ENCODE data around the gene NPHP4. TPM values are rescaled to one million over a fixed set of nuclear protein-coding genes. Genes with fewer than 3 reads are reported as not detected.

The NPHP4 gene
- total and polyA plus RNA-seq, 2 donors (not counting 3 experiments of a cell fraction or from before 2014, with no cell fraction given): 4.4 to 11.7 TPM

GRCh38 chr1:5951846-5952410, 40.3 kb downstream of the NPHP4 start:
- no peak overlapping the region for H3K9ac ChIP-seq (replicated peaks; ENCODE audit: extremely low read depth, insufficient read depth, low read length)
- no peaks in the 10 kb centered on the region for H4K20me1 ChIP-seq (replicated peaks; ENCODE audit: control insufficient read depth, extremely low read depth, insufficient read depth, low read length)
- no peak overlapping the region for H3K4me3 ChIP-seq (replicated peaks in 1 of 3; ENCODE audit: insufficient read depth in 1 of 3, low read depth in 1 of 3, low read length in 3 of 3)
- BruUV-seq (replicated peaks): no TSS peak
- TF ChIP-seq GATA2 (IDR thresholded peaks at IDR 0.05; ENCODE audit: insufficient read depth, insufficient read length, low read depth, low read length): no peak
- no peak for TF ChIP-seq EZH2 (IDR thresholded peaks at IDR 0.05; ENCODE audit: borderline replicate concordance, low read depth, low read length, severe bottlenecking)
- no peak for TF ChIP-seq JUN (IDR thresholded peaks at IDR 0.05; ENCODE audit: borderline replicate concordance, insufficient read depth, insufficient read length, low read depth)
- no peak for TF ChIP-seq MYC (IDR thresholded peaks at IDR 0.05; ENCODE audit: low read depth, low read length)
- H3K27me3 ChIP-seq (ENCODE audit: control insufficient read depth in 2 of 2, insufficient read depth in 2 of 2, low read length in 2 of 2): no peaks in the 10 kb centered on the region
- FAIRE-seq (no peak), DNase-seq (ENCODE audit: low read depth, low spot score) (no peak)
- intact Hi-C loops (cut with micrococcal nuclease) (no loop called here), dilution Hi-C loops (cut with MboI; ENCODE audit: extremely low pct_ligation_motif_present, low sequenced_read_pairs) (no loop called here)
- POLR2A ChIA-PET: no interaction called here
- H3K9me1 ChIP-seq (replicated peaks; ENCODE audit: control insufficient read depth, extremely low read depth, insufficient read depth, low read length): no peaks in the 10 kb centered on the region
- no peak overlapping the region for H3K4me2 ChIP-seq (ENCODE audit: insufficient read depth, low read length)
- no peak overlapping the region for H3K27ac ChIP-seq (ENCODE audit: insufficient read depth, low read depth, low read length)
- no peaks in the 10 kb centered on the region for H3K4me1 ChIP-seq (ENCODE audit: control insufficient read depth, extremely low read depth, insufficient read depth, low read length)
- CTCF ChIA-PET: no interaction called here
- H2AFZ ChIP-seq (ENCODE audit: low read depth, low read length): no peak overlapping the region
- no peaks in the 10 kb centered on the region for H3K79me2 ChIP-seq (ENCODE audit: control insufficient read depth, insufficient read depth, low read length)
- peaks cover 0 to 2% of the 10 kb centered on the region in 2 experiments for H3K36me3 ChIP-seq (ENCODE audit: control insufficient read depth in 2 of 2, extremely low read depth in 1 of 2, insufficient read depth in 2 of 2, low read length in 2 of 2)
- no peaks in the 10 kb centered on the region for H3K9me3 ChIP-seq (replicated peaks; ENCODE audit: control insufficient read depth, insufficient read depth, low read length)

GRCh38 chr1:5950994-5951785, 41.0 kb downstream of the NPHP4 start:
- Histone ChIP-seq H3K9me3 (replicated peaks; ENCODE audit: control insufficient read depth, insufficient read depth, low read length) (no peaks in the 10 kb centered on the region), H3K4me1 (ENCODE audit: control insufficient read depth, extremely low read depth, insufficient read depth, low read length) (no peaks in the 10 kb centered on the region), H3K79me2 (ENCODE audit: control insufficient read depth, insufficient read depth, low read length) (no peaks in the 10 kb centered on the region), H3K36me3 (ENCODE audit: control insufficient read depth in 2 of 2, extremely low read depth in 1 of 2, insufficient read depth in 2 of 2, low read length in 2 of 2) (peaks cover 0 to 2% of the 10 kb centered on the region in 2 experiments), H3K4me2 (ENCODE audit: insufficient read depth, low read length) (no peak overlapping the region), H3K27me3 (ENCODE audit: control insufficient read depth in 2 of 2, insufficient read depth in 2 of 2, low read length in 2 of 2) (no peaks in the 10 kb centered on the region), H2AFZ (ENCODE audit: low read depth, low read length) (no peak overlapping the region), H3K27ac (ENCODE audit: insufficient read depth, low read depth, low read length) (no peak overlapping the region), H3K9me1 (replicated peaks; ENCODE audit: control insufficient read depth, extremely low read depth, insufficient read depth, low read length) (no peaks in the 10 kb centered on the region), H3K9ac (replicated peaks; ENCODE audit: extremely low read depth, insufficient read depth, low read length) (no peak overlapping the region), H4K20me1 (replicated peaks; ENCODE audit: control insufficient read depth, extremely low read depth, insufficient read depth, low read length) (no peaks in the 10 kb centered on the region), H3K4me3 (replicated peaks in 1 of 3; ENCODE audit: insufficient read depth in 1 of 3, low read depth in 1 of 3, low read length in 3 of 3) (no peak overlapping the region)
- FAIRE-seq (no peak), DNase-seq (ENCODE audit: low read depth, low spot score) (no peak)
- ChIA-PET CTCF (no interaction called here), POLR2A (no interaction called here)
- no TSS peak for BruUV-seq (replicated peaks)
- TF ChIP-seq JUN (IDR thresholded peaks at IDR 0.05; ENCODE audit: borderline replicate concordance, insufficient read depth, insufficient read length, low read depth) (no peak), MYC (IDR thresholded peaks at IDR 0.05; ENCODE audit: low read depth, low read length) (no peak), CTCF (IDR thresholded peaks at IDR 0.05; ENCODE audit: extremely low read depth in 1 of 2, insufficient read depth in 1 of 2, low read depth in 1 of 2, low read length in 2 of 2) (no peak), EZH2 (IDR thresholded peaks at IDR 0.05; ENCODE audit: borderline replicate concordance, low read depth, low read length, severe bottlenecking) (no peak), MAX (IDR thresholded peaks at IDR 0.05; ENCODE audit: insufficient read depth, insufficient read length) (no peak), FOS (IDR thresholded peaks at IDR 0.05; ENCODE audit: borderline replicate concordance, insufficient read depth, low read length) (no peak), POLR2A (IDR thresholded peaks at IDR 0.05; ENCODE audit: low read depth, low read length) (no peak), GATA2 (IDR thresholded peaks at IDR 0.05; ENCODE audit: insufficient read depth, insufficient read length, low read depth, low read length) (no peak), POLR2AphosphoS5 (IDR thresholded peaks at IDR 0.05; ENCODE audit: insufficient read depth, low read depth, low read length) (no peak)
- dilution Hi-C loops (cut with MboI; ENCODE audit: extremely low pct_ligation_motif_present, low sequenced_read_pairs) (no loop called here), intact Hi-C loops (cut with micrococcal nuclease) (no loop called here)

Data from endothelial cell of umbilical vein (primary cell).